GM11168 (cell line): ENCODE results near the gene HNRNPA1.
"Not testable (repeated sequence)": the region's sequence is repeated elsewhere in the genome, so short reads cannot be mapped to it uniquely, and the experiment has no call there.

Experiments
- in situ Hi-C: fragments of 300-500 bp; cut with MboI; formaldehyde crosslinking; loops from one replicate; pipeline ENCODE4 v1.12.0; 2022; ENCODE audit warnings: low sequenced_read_pairs; ENCODE audit not compliant: unreplicated experiment

Gene HNRNPA1

DNA sequence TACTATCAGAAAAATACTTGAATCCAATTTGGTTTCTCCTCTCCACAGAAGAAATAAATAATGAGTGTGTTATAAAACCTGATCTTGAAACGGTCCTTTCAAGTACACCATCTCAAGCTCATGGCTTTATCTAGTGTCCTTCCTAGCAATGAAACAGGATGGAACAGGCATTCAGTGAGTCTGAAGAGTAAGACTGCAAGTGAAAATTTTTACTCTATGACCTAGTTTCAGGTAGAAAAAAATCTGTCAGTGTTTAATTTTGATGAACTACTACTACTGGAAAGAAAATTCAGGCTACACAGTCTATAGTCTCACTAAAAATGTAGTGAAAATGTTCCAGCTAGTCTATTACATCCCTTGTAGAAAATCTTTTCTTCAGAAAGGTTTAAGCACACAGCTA, 8.3 kb upstream of the HNRNPA1 start:
- in situ Hi-C loops: no loop called here

DNA sequence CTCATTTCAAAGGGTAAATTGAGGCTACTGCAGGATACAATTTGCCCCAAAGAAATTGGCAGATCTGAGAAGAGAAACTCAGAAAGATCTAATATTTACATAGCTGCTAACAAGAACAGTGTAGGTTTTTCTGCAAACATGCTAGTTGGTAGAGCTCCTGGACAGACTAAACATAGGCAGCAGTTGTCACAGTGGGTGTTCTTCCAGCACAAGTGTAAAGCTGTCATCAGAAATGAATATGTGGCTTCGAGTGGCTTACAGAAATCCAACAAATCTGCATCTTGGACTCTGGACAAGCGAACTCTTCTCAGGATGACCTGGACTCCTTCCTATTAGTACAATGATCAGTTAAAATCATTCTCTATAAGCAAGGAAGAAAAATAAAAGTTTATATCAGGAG, 6.5 kb upstream of the HNRNPA1 start:
- in situ Hi-C loops: no loop called here

DNA sequence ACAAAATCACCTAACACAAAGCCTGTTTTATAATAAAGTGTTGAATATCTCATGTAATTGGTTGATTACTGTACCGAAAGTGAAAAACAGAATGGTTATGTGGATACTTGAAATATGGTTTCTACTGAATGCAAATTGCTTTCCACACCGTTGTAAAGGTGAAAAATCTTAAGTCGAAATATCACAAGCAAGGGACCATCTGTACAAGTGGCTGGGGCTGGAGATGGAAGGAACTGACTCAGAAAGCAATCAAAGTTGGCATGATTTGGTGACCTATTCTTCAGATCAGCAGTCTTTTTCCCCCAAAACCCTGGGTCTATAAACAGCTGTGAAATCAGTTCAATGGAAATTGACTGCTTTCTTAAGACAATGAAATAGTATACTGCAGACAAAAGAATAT, 4.2 kb upstream of the HNRNPA1 start:
- in situ Hi-C loops: no loop called here

DNA sequence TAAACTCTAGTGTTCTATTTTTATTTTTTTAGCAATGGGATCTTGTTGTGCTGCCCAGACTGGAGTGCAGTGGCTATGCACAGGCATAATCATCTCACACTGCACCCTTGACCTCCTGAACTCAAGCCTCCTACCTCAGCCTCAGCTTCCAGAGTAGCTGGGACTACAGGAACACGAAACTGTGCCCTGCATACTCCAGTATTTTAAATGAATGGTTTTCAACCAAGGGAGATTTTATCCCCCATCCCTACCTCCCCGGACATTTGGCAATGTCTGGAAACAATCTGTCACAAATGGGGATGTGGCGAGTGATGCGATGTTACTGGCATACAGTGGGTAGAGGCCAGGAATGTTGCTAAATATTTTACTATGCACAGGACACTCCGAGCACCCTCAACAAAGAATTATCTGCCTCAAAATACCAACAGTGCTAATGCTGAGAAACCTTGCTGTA, 2.7 kb upstream of the HNRNPA1 start:
- in situ Hi-C loops: no loop called here

DNA sequence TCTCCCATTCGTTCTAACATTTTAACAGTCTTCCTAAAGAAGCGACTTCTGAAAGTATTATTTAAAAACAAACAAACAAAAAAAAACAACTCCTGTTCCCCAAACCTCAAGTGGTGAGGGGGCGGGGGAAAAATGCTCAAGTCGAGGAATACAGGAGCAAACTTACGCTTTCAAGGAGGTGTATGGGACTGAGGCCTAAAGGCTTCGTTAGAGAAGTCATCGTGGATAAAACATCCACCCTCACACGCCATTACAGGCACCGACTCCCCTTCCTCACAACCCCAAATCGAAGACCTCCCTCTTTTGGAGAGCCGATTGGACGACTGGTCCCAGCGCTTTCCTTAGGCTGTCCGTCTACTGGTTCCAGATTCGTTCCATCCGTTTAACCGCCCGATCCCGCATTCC, 1.3 kb upstream of the HNRNPA1 start:
- in situ Hi-C loops: no loop called here

DNA sequence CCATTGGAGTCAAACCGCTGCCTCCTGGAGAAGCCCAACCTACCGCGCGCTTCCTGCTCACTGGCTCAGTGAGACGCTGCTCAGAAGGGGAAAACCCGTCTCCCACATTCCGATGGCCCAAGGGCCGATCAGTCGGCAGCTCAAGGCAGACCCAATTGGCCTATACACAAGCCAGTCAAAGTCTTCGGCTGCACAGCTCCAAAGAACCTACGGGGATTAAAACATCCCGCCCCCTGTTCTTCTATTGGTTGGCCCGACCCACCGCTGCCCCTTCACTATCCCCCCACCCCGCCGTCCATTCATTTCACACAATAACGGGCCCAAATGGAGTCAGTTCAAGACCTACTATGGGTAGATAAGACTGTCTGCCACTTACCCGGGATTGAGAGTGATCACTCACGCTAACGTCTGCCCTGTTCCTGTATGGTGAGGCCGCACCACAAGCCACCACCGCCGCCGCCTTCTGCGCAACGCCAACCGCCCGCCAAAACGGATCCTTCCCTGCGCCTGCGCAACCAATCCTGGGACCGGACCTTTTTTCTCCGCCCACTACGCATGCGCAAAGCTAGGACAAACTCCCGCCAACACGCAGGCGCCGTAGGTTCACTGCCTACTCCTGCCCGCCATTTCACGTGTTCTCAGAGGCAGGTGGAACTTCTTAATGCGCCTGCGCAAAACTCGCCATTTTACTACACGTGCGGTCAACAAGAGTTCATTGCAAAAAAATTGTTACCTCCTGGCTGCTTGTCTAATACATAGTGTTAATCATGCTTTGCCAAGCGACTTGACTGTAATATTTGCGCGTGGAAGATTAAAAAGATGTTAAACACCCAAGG, 676 bp upstream of the HNRNPA1 start, which contains the start of gene CBX5:
TSS of gene CBX5 (minus strand) at position 491 of the 836 bp plus-strand sequence. CDS start 22,472 bp downstream, outside the sequence.
- in situ Hi-C loops: no loop called here

DNA sequence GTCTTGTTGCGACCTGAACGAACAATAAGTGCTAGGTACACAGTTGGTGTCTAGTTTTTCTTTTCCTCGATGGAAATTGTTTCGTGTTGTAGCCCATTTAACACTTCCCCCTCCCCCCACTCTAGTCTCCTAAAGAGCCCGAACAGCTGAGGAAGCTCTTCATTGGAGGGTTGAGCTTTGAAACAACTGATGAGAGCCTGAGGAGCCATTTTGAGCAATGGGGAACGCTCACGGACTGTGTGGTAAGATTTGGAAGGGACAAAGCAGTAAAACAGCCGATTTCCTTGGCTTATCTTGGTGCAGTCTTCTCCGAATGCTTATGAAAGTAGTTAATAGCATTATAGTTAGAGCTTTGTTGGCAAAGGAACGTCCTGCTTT, 724 bp downstream of the HNRNPA1 start:
- in situ Hi-C loops: not testable (repeated sequence)

DNA sequence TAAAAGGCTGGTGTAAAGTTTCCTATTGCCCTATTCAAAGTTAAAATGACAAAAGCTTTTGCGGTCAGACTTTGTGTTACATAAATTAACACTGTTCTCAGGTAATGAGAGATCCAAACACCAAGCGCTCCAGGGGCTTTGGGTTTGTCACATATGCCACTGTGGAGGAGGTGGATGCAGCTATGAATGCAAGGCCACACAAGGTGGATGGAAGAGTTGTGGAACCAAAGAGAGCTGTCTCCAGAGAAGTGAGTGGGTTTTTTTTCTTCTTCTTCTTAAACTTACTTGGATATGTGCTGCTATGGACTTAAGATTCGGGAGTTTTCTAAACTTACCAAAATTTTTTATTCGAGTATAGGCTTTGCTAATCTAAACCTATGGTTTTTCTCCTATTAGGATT, 1.2 kb downstream of the HNRNPA1 start:
- in situ Hi-C loops: not testable (repeated sequence)

DNA sequence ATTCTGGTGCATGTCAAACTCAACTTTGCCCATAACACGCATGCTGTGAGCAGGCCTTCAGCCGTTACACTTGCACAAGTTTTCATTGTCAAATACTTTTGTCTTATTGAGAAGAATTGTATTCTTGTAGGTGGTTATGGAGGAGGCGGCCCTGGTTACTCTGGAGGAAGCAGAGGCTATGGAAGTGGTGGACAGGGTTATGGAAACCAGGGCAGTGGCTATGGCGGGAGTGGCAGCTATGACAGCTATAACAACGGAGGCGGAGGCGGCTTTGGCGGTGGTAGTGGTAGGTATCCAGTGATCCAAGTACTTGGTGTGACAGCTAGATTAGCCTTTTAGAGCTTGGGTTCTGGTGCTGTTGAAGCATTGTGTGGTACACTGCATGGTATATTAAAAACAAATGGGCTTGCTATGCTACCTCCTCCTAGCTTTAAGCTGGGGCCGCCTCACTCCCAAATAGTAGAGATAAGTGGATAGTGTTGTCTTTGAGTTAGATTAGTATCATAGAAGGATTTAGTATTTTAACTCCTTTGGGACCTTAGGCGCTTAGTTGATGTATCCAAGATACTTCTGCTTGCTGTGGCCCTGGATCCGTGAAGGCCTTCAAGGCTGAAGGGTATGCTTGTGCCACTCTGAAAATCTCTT, 2.5 kb downstream of the HNRNPA1 start:
- in situ Hi-C loops: no loop called here

DNA sequence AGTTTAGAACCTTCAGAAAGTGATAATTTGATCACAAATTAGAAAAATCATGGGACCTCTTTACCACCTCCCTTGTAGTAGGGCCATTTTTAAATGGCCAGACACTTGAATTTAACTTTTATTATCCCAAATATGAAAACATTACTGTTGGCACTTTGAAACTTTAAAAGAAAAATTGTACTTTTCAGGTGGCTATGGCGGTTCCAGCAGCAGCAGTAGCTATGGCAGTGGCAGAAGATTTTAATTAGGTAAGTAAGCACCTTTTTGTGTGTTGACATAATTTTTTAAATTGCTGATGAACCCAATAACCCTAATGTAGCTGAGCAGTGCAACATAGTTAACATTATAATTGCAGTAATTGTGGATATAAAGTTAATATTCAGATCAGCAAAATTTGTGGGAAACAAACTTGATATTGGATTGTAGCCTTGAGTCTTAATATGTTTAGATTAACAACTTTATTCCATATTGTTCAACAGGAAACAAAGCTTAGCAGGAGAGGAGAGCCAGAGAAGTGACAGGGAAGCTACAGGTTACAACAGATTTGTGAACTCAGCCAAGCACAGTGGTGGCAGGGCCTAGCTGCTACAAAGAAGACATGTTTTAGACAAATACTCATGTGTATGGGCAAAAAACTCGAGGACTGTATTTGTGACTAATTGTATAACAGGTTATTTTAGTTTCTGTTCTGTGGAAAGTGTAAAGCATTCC, 3.7 kb downstream of the HNRNPA1 start:
- in situ Hi-C loops: not testable (repeated sequence)

DNA sequence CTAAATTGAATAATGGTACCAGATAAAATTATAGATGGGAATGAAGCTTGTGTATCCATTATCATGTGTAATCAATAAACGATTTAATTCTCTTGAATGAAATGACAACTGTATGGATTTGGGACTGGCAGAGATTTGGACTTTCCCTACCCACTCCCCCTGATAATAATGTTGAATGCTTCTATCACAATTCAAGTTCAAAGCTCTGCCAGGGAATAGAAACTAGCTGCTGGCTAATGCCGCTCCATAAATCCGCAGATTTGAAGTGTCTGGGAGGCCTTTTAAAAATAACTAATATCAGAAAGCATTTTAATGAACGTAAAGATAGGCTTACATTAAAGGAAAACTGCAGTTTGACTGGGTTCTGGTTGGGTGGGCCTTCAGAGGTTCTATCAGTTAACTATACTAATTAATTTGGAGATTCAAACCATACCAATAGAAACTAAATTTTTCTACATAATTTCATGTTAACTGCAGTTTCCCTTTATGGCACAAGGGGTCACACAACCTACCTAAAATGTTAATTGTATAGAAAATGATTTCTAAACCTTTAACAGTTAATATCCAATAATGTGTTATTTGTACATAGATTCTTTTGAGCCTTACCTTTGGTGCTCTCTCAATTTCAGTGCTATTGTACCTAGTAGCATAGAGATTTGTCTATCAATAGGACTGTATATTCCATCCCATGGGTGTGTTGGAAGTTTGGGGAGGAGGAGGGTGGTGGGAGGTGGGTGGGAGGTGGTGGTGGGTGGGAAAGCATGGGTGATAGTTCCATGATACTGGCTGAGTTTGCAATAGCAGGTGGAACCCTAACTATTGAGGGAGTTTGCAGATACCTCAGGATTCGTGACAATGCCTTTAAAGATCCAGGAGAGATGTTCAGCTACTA, 4.9 kb downstream of the HNRNPA1 start:
- in situ Hi-C loops: no loop called here

DNA sequence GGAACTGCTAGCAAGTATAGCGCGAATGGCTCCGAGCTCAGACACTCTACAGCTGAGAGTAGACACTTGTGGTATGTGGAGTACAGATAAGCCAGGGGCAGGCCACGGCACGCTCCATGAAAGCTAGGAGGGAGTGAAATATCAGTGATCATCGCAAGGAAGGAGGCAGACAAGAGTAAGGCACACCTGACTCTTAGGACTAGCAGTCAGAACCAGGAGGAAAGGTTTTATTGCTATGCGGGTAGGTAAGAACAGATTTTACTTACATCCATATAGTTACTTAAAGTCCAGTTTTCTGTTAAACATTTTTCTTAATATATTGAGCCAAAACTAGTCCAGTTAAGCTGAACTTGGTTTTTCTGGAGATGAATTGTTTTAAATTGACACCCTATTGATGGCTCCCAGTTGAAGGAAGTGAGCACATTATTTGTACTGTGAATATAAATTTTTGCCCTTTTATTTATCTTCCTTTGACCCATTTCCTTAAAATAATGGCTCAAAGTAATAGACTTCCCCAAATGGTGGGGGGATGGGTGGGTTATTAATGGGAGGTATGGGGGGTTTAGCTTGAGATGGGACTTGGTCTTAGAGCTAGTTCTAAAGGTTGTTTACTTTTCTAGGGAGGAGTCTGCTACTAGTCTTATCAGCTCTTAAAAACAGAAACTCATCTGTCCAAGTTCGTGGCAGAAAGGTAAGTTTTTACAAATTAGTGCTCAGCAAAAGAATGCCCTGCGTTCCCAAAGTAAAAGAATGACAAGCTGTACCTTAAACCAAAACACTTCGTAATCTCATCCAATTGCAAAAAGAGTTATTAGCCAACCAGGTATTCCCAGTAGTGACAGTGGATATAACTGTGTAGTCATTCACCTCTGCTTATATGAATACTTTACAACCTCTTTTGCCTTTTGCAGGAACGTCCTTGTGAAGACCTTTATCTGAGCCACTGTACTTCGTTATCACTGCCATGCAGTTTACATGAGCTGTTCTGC, 5.8 kb downstream of the HNRNPA1 start:
- in situ Hi-C loops: no loop called here

DNA sequence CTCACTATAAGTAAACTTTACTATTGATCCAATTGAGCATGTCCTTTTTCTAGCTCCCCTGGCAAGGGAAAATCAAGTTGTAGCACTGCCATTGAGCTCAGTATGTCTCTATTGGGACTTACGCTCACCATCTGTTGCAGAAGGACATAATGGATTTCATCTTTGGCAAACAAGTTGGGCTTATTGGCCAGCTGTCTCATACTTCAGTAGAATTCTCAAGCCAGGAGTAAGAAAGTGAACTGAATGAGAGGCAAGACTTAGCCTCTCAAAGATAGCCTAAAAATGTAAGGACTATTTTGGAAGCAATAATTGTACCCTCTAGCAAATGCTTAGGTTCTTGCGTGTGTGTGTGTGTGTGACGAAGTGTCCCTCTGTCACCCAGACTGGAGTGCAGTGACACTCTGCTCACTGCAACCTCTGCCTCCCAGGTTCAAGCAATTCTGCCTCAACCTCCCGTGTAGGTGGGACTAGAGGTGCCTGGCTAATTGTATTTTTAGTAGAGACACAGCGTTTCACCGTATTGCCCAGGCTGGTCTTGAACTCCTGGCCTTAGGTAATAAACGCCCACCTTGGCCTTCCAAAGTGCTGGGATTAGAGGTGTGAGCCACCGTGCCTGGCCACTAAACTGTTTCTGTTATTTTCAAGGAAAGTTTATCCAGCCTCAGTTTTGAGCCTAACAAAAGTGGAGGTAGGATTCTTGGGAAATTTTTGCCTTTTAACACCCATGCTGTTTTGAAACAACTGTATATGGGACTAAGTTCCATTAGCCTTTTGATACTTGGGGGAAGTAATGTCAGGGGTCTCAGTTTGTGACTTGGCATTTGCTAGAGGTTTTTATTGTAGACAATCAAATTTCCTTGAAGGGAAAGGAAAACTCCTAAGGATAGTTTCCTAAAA, 7.0 kb downstream of the HNRNPA1 start:
- in situ Hi-C loops: no loop called here

DNA sequence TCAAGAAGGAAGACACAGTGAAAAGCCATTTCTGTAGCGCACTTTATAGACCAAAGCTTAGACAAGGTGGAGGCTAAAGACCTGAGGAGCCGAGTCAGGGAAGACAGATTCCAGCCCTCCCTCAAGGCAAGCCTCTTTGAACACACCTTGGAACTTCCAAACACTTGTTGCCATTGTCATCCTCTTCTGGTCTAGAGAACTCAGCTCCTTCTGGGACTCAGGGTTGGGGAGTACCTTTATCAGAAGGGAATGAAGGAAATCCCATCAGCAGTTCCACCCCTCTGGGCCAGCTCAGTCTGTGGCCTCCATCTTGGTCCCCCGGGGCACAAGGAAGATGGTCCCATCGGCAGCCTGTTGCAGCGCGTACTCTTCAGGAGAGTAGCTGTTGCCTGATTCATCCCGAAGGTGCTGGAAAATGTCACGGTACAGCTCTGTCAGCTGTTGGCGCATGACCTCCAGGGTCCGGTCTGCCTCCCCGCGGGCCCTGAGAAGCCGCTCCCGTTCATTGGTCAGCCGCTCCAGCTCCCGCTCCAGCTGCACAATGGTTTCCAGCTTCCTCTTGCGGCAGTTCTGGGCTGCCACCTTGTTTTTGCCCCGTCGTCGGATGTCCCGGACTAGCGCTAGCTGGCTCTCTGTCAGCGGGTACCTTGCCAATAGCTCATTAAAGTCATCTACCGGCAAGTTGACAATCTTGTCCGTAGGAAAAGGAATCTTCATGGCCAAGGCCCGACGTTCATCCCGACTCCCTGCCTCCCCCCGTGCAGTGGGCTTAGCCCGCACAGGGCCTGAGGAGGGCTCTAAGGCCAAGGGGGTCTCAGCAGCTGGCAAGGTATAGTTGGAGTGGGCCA, 11.8 kb downstream of the HNRNPA1 start:
- in situ Hi-C loops: loop anchor here (5.0 kb wide), 1 partner anchor 70 kb away; the partner anchor contains the start of gene GPR84

DNA sequence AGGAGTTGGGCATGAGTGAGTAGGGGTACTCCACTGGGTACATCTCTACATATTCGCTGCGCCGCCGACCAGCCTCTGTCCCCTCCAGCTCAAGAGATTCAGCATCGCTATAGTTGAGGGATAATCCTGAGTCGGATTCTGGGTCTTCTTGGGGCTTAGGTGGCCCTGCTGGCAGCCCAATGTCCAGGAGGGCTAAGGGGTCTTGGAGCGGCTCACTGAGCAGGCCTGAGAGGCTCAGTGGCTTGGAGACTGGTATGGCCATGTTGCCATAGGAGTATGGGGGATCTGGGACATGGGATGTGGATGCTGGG, 12.4 kb downstream of the HNRNPA1 start:
- in situ Hi-C loops: loop anchor here (5.0 kb wide), 1 partner anchor 69 kb away; the partner anchor contains the start of gene GPR84

DNA sequence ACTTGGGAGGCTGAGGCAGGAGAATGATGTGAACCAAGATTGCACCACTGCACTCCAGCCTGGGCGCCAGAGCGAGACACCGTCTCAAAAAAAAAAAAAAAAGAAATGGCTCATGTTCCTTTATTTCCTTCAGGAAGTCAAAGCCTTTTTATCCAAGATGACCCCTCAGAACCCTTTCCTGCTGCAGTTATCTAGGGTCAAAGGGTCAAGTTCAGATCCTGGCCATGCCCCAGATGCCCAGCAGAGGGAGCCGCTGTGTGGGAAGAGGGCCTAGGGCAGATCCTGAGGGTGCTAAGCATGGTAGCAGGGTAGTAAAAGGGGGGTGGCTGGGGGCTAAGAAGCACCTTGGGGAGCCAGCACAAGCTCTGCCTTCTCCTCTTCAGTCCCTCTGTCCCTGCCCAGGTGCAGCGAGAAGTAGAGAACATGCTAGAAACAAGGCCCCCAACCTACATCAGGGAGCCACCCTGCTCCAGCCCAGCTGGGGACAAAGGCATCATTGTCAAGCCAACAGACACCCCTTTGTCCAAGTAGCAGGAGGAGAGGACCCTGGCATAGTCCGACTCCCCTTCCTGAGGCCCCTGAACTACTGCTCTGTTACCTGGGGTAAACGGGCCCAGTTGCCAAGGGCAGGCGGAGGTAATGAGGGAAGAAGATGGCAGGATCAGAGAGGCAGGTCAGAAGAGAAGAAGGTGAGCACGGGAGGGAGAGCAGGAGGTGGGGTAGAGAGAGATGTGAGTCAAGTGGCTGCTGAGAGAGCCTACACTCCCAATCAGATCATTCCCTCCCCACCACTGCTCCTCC, 13.8 kb downstream of the HNRNPA1 start:
- in situ Hi-C loops: loop anchor here (5.0 kb wide), 1 partner anchor 68 kb away; the partner anchor contains the start of gene GPR84
